PFSK-1 (cell line): ENCODE measurements around the gene TPBGL.

ENCODE experiments used
- FOXP2 ChIP-seq: optimal IDR thresholded peaks from 2 replicates; pipeline ENCODE3; 2011; ENCODE audit warnings: borderline replicate concordance, control low read depth, inconsistent platforms; ENCODE audit not compliant: insufficient read depth; ENCODE audit errors: extremely low read length, extremely low read depth
- POLR2AphosphoS5 ChIP-seq: IDR thresholded peaks from 2 replicates; pipeline ENCODE4 v1.6.1; 2012; ENCODE audit warnings: low read depth, mild to moderate bottlenecking, control low read depth, low read length, moderate library complexity
- SIN3A ChIP-seq: IDR thresholded peaks from 2 replicates; pipeline ENCODE4 v1.6.1; 2012; ENCODE audit warnings: mild to moderate bottlenecking, low read length, moderate library complexity, borderline replicate concordance; ENCODE audit not compliant: insufficient read depth

DNA sequence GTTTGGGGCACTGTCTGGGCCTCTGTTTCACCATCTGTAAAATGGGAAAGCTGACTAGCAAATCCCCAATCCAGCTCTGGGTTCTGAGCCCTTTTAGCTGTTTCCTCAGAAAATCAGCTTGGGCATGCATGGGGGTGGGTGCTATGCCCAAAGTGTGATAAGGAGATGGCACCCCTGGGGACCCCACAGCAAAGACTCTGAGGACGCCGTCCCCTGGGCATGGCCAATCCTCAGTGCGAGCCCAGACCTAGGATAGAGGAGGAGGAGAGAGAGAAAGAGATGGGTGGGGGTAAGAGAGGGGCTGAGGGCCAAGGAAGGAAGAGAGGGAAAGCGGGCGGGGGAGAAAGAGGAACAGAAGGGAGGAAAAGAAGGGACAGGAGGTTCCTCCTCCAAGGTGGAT is 31.8 kb downstream of the TPBGL start:
- TF ChIP-seq SIN3A (no peak), FOXP2 (no peak), POLR2AphosphoS5 (no peak)
